GM12872 (cell line): Measurements from ENCODE around the gene SCAMP3.

Experiments used
- CTCF ChIP-seq: IDR thresholded peaks from 3 replicates; pipeline ENCODE4 v1.5.1; 2011; ENCODE audit warnings: low read depth, mild to moderate bottlenecking, low read length, moderate library complexity; ENCODE audit not compliant: insufficient read depth

SCAMP3 gene

GRCh38 chr1:155242805-155243358 is 19.3 kb downstream of the SCAMP3 start:
- no peak for TF ChIP-seq CTCF

GRCh38 chr1:155241841-155242264 is 20.3 kb downstream of the SCAMP3 start:
- TF ChIP-seq CTCF = no peak

GRCh38 chr1:155241069-155241679 is 21.0 kb downstream of the SCAMP3 start:
- TF ChIP-seq CTCF = no peak

GRCh38 chr1:155236451-155236850 is 25.7 kb downstream of the SCAMP3 start:
- no peak for TF ChIP-seq CTCF

- no peak for TF ChIP-seq CTCF
Observed at GRCh38 chr1:155228096-155228427, 34.1 kb downstream of the SCAMP3 start.

- TF ChIP-seq CTCF = no peak
Observed at GRCh38 chr1:155227261-155228095, 34.7 kb downstream of the SCAMP3 start.

- no peak for TF ChIP-seq CTCF
Observed at GRCh38 chr1:155226910-155227260, 35.3 kb downstream of the SCAMP3 start.
